Posterior vena cava (tissue), 2 donors: ENCODE results near the gene LGI4. TPM values are rescaled to one million over a fixed set of nuclear protein-coding genes. Genes with fewer than 3 reads are reported as not detected.

Source experiments
- DNase-seq: peaks from one replicate; pipeline ENCODE4 v3.0.0-alpha.2; 2020; ENCODE audit warnings: low spot score
- intact Hi-C, 2 donors: fragments of 100-400 bp; cut with DNase I; formaldehyde crosslinking; loops; one replicate each; pipeline versions ENCODE4 v1.14.1 to v1.14.2; 2022 to 2023
- total RNA-seq, 2 donors: library from RNA; stranded (reverse); fragmentation: NEBNext Ultra II Directional; extraction: Animal tissue kit (Norgen Biotek cat#: 25700); gene quantifications; one replicate each; pipeline ENCODE4 v1.2.1, GENCODE V29; 2021
- donor health status: DM: yes; HTN: yes; CAD: no.
- donor health status: DM: yes; HTN: yes; CAD: no.

LGI4 gene
- total RNA-seq, 2 donors from 2014 or later, result 9.1 to 10.0 TPM

DNA sequence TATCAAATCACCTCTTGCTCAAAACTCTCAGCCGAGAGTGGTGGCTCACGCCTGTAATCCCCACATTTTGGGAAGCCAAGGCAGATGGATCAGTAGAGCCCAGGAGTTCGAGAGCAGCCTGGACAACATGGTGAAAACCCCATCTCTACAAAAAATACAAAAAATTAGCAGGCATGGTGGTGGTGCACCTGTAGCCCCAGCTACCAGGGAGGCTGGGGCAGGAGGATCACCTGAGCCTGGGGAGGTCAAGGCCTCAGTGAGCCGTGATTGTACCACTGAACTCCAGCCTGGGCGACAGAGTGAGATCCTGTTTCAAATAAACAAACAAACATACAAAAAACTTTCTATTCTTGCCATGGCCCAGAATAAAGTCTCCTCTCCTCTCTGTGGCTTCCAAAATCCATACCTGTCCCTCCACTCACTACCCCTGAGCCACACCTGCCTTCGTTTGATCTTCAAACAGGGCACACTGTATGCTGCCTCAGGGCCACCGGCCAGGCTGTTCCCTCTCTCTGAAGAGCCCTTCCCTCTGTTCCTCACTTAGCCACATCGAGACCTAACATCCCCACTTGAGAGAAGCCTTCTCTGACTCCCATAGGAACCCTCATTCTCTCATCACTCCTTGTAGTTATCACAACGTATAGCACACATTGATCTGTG is 6.3 kb downstream of the LGI4 start:
- no peak for DNase-seq
- intact Hi-C loops, result no loop called here

DNA sequence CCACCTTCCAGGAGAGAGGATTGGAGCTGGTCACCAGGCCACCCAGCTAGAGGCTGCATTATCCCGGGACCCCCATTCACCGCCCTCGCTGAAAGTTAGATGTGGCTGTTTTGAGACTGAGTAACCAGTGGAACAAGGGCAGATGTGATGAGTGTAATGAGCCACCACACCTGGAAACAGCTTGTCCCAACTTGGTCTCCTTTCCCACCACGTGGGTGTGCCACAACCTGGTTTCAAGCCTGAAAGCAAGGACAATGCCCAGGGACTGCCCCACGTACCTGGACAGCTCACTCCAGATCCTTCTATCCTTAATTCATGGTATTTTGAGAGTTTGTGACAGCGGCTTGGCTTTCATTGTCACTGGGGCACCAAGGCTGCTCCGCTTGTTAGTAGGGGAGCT is 7.0 kb downstream of the LGI4 start:
- no peak for DNase-seq
- intact Hi-C loops, result no loop called here

DNA sequence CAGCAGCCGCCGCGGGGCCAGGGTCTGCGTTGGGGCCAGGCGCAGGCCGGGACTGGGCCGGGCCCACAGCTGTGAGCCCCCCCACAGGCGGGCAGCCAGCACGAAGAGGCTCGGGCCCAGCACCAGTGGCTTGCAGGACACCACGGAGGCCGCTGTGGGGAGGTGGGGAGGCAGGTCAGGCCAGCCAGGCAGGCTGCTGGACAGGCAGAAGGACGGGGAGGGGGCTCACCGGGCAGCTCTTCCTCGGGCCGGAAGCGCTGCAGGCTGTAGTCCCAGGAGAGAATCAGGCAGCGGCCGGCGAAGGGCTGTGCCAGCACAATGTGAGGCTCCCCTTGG is 8.3 kb downstream of the LGI4 start:
- intact Hi-C loops, result no loop called here
- DNase-seq, result no peak

DNA sequence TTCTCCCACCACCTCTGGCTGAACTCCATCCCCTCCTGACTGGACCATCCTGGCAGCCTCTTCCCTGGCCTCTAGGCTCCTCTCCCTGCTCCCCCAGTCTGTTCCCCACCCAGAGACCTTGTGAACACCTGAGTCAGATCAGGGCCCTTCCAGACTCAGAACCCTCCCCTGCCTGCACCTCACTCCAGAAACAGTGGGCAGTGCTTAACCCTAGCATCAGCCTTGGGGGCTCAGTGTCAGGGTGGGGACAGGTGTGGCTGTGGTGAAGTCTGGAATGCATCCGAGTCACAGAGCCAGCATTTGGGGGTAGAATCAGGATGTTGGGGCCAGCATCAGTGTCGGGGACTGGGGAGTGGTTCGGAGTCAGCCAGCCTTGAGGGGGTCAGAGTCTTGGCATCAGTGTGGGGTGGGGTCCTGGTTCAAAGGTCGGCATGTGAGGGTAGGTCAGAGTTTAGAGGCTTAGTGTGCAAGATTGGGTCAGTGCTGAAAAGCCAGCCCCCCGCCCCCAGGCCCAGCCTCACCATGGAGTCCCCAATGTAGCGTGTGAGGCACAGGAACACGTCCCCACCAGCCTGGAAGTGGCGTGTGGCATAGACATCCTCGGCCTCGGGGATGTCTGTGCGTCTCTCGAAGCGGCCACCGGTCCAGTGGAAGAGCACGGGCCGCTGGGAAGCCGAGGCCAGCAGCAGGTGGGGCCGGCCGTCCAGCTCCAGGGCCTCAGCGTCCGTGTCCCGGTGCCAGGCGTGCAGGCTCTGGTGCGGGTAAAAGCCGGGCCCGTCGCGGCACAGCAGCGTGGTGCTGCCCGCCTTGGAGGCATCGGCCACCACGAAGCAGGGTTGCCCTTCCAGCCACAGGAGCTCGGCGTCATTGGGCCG is 8.9 kb downstream of the LGI4 start:
- intact Hi-C loops, result no loop called here
- DNase-seq, result no peak

DNA sequence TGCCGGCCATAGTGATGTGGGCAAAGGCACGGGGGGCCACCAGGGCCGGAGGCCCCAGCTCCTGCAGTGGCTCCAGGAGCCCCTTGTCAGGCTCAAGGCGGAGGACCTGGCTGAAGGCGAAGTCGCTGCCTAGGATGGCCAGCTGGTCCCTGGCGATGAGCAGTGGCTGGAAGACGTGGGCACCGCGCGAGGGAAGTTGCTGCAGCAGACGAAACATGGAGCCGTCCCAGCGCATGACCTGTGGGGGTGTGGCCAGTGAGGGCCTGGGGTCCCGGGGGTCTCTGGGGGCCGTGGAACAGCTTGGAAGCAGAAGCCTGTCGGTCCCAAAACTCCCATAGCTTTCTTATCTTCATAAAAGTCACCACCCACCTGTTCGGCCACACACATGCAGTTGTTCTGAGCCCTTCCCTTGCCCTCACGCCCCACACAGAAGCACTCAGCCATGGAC is 9.6 kb downstream of the LGI4 start:
- no peak for DNase-seq
- intact Hi-C loops, result no loop called here

DNA sequence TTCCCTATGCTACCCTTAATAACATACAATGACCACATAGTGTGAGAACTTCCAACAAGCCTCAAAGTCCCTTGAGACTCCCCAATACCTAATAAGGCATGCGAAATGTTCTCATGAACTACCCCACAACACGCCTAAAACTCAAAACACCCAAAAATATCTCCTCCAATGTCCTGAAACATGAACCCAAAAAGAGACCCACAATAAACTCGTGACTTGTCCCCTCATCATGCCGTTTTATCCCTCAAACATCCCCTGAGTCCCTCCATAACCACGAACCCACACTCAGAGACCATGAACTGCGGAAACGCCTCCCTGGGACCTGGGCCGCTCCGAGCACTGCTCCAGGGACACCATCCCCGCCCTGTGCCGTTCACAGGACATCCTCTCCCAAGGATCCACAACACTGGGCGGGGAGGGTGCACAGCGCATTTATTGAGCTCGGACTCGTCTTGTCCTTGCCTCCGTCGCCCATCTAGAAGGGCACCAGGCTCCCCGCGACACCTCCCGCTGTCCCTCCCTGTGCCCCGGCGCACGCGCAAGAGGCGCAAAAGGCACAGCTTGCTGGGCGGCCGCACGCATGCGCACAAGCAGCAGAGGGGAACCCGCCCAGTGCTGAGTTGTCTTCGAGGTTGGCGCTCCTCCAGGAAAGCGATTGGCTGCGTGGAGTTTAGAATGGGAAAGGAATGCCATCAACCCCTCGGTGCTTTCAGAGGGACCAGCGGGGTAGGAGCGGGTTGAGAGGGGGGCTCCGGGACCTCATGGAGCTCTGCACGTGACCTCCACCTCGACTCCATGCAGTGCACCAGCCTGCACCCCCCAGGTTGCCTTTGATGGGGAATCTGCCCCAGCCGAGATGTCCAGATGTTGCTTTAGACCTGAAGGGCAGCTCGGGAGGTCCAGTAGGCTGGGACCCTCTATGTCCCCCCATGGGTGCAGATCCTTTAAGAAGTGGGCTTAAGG is 10.5 kb downstream of the LGI4 start:
- DNase-seq, result peak; percentile 97
- intact Hi-C loops, result no loop called here

DNA sequence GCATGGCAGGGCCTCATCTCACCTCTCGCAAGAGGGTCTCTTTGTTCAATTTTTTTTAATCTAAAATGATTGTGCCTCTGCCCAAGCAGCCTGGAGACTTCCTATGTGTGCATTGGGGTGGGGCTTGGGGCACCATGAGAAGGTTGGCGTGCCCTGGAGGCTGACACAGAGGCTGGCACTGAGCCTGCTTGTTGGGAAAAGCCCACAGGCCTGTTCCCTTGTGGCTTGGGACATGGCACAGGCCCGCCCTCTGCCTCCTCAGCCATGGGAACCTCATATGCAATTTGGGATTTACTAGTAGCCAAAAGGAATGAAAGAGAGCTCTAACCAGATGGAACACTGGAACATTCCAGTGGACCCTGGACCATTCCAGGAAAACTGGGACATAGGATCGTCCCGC is 11.3 kb downstream of the LGI4 start:
- intact Hi-C loops, result no loop called here
- no peak for DNase-seq

DNA sequence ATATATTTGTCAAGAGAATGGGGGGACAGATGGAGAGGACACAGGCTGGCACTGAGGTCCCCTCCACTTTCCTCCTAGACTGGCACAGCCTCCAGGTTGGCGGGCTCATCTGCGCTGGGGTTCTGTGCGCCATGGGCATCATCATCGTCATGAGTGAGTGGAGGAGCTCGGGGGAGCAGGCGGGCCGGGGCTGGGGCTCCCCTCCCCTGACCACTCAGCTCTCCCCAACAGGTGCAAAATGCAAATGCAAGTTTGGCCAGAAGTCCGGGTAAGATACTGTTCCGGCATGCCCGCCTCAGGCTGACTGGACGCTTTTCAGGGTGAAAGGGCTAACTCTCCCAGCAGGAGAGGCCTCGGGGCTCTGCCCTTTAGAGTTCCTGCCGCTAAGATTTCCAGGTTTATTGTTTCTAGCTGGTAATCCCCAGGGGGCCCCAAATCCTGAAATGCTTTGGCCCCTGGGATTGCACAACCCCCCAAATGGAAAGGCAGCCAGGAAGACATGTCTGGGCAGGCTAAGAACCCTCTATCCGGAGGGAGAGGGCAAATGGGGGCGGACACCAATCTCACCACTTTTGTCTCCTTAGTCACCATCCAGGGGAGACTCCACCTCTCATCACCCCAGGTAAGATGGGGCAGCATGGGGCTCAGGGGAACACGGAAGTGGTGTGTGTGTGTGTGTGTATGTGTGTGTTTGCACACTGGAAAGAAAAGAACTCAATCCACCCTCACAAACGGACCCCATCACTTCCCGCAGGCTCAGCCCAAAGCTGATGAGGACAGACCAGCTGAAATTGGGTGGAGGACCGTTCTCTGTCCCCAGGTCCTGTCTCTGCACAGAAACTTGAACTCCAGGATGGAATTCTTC is 11.9 kb downstream of the LGI4 start:
- DNase-seq, result no peak
- intact Hi-C loops, result no loop called here

DNA sequence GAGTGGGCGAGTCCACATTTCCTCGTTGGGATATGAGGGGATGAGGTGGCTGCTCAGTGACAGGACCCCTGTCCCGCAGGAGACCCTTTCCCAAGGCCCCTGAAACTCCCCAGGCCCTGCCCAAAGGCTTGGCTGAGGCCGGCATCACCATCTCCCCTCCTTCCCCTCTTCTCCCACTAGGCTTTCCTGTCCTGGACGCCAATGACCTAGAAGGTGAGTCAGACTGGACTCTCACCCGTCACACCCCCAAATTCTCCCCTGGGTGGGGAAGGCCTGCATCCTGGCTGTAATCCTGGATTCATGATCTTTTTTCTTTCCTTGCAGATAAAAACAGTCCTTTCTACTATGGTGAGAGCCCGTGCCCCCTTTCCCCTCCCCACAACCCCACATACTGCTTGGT is 14.0 kb downstream of the LGI4 start:
- DNase-seq, result no peak
- intact Hi-C loops, result no loop called here

DNA sequence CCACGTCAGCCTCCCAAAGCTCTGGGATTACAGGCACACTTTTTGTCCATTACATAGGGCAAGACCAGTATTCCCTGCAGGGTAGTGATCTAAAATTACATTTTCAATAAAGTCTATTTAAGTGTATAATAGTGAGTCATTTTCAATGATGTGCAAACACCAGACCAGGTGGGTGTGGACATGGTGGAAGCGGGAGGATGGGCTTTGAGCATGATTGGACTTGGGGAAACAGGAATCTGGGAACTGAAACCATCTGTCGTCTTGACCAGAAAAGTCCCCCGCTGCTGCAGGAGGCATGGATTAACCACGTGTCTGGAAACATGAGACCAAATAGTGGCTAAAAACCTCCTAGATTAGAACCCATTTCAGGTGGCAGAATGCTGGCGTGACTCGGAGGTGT is 14.4 kb downstream of the LGI4 start:
- DNase-seq, result no peak
- intact Hi-C loops, result no loop called here

DNA sequence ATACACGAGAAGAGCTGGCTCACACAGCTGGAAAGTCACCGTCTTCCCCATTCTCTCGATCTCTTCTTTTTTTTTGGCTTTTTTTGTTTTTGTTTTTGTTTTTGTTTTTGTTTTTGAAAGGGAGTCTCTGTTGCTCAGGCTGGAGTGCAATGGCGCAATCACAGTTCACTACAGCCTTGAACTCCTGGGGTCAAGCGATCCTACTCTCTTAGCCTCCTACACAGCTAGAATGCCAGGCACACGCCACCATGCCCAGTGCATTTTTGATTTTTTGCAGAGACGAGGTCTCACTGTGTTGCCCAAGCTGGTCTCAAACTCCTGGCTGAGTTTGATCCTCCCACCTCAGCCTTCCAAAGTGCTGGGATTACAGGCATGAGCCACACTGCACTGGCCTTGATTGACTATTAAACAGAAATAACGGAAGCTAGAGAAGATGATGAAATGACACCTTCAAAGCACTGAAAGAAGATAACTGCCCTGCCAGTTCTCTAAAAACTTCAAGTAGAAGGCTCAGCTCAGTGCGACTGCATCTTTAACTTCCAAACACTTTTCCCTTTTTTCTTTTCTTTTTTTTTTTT is 15.2 kb downstream of the LGI4 start:
- DNase-seq, result no peak
- intact Hi-C loops, result no loop called here

DNA sequence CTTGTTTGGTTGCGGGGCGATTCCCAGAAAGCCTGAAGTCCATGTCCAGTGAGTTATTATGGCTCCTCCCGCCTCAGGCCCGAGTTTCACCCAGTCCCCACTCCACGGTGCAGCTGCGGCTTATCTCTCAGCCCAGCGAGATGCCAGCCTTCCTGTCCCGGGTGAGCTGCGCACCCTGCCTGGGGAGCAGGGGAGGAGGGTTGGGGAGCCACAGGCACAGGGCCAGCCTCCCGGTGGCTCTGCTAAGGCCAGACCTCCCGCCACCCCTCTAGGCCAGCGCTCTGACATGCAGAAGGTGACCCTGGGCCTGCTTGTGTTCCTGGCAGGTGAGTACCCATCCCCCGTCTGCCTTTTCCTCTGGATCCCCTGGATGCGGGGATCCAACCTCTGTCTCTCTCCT is 15.8 kb downstream of the LGI4 start:
- intact Hi-C loops, result no loop called here
- no peak for DNase-seq

DNA sequence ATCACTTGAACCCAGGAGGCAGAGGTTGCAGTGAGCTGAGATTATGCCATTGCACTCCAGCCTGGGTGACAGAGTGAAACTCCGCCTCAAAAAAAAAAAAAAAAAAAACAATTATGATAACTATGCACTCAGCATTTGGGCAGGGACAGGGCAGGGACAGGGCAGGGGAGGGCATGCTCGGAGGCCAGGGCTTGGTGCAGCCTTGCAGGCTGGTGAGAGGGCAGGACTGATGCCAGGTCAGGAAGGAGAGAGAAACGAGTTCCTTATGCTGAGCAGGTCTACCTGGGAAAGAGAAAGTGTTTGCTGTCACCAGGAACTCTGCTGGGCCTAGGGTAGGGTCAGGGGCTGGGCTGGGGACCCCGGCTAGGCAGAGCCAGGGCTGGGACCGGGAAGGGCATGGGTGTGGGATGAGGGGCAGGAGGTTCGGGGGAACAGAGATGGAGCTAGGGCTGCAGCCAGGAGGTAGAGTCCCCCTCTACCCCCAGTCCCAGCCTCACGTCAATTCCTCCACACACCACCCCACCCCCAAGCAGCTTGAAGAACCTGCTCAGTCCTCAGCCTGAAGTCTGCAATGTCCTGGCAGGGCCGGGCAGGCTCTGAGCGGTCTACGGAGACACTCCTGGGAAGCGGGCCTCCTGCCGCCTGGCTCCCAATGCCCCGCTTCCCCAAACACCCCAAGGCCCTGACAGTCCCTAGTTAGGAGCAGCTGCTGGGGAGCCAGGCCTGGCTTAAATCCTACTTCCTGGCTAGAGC is 16.4 kb downstream of the LGI4 start:
- no peak for DNase-seq
- intact Hi-C loops, result no loop called here

DNA sequence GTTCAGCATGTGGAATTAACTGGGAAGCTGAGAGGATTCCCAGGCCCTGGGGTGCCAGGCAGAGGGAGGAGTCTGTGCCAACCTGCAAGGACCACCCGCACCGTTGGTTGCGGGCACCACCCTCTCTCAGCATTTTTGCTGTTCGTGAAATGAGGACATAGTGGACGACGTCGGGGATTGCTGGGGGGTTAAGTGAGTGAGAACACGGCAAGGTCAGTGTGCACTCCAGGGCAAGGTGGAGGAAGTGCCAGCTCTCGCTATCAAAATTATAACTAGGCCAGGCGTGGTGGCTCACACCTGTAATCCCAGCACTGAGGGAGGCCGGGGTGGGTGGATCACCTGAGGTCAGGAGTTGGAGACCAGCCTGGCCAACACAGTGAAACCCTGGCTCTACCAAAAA is 17.1 kb downstream of the LGI4 start:
- intact Hi-C loops, result no loop called here
- no peak for DNase-seq

DNA sequence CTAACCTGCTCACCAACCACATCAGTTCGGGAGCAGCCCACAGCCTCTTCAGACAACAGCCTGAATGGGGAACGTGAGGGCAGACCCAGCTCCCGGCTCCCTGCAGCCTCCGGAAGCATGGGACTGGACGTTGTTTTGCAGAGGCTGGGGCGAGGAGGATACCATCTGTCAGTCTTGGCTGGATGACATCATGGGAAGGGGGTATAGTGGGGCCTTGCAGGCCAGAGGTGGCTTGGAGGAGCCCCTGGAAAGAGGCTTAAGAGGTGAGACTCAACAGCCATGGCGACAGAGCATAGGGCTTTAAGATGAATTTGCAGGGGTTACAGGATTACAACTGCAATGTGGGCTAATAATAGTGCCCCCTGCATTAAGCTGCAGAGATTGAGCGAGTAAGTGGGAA is 17.7 kb downstream of the LGI4 start:
- intact Hi-C loops, result no loop called here
- DNase-seq, result no peak

DNA sequence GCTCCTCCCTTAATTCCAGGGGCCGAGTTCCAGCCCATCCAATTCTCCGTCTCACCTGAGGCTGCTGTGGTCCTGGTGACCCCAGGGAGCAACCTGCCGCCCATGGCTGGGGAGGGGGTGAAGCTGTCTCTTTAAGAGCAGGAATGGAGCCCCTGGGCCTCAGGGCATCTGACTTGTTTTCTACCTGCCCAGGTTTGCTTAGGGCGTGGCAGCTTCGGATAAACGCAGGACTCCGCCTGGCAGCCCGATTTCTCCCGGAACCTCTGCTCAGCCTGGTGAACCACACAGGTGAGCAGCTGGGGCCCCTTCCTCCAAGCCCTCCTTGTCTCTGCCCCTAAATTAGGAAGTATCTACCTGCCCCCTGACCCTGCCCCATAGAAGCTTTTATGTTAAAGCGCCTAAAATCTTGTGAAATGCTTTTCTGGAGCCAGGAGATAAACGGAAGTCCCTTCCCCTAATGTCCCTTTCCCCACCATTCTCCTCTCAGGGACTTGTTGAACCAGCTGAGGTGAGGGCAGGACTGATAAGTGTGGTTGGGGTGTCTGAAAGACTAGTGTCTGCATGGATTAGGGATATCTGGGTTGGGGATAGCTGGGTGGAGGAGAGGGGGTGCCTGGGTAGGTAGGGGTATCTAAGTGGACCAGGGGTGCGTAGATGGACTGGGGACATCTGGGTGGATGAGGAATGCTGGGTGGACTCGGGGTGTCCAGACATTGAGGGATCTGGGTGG is 18.6 kb downstream of the LGI4 start:
- intact Hi-C loops, result no loop called here
- no peak for DNase-seq

DNA sequence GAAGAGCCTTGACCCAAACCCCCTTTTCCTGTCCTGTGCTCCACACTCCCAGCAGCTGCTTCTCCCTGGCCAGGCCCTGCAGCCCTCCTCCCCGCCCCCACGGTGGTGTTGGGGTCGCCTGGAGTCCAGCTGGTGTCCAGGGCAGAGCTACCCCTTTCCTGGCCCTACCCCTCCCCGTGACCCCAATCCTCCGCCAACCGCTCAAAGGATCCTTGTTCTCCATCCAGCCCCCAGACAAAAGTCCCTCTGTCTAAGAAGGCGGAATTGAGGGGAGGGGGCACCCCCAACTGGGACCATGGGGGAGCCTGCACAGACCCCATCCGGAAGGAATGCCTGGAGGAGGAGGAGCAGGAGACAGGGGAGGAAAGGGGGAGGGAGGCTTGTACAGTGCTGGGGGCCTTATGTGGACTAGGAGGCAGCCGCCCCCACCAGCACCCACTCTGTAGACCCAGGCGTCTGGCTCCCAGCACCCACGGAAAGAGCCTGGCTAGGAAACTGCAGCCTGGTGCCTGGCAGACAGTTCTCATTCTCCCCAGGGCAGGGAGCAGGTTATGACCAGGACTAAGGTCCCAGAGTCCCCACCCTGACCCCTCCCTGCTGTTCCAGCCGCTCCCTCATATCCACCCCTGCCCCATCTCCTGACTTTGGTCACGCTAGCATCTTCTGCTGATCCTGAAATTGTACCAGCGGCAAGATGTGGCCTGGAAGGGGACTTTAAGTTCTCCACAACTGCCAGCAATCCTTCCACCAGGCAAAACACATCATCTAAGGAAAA is 19.5 kb downstream of the LGI4 start, which contains the start of gene FXYD3:
Gene FXYD3 (plus strand): TSS at position 647 of the 775 bp plus-strand sequence. CDS start 3,554 bp downstream, outside the sequence.
- no peak for DNase-seq
- intact Hi-C loops, result no loop called here
